Right lobe of liver (tissue), 4 donors: ENCODE measurements around the gene SMCO1.

Experiments used
- CTCF ChIP-seq, 4 donors: fragments of 200-600 bp in 3 of 4; fragments of 450-650 bp in 1 of 4; IDR thresholded peaks; one replicate each; pipeline versions ENCODE4 v1.5.1 to v1.8.0; 2016 to 2022; ENCODE audit warnings: antibody characterized with exemption in 4 of 4, mild to moderate bottlenecking in 2 of 4
- POLR2A ChIP-seq: fragments of 450-650 bp; IDR thresholded peaks from one replicate; pipeline ENCODE4 v1.6.1; 2017; ENCODE audit warnings: antibody characterized with exemption, mild to moderate bottlenecking
- donor health status: DM: no; HTN: no; CAD: no.
- donor health status: DM: no; HTN: no; CAD: no.
- donor health status: DM: no; HTN: yes; CAD: no.

DNA sequence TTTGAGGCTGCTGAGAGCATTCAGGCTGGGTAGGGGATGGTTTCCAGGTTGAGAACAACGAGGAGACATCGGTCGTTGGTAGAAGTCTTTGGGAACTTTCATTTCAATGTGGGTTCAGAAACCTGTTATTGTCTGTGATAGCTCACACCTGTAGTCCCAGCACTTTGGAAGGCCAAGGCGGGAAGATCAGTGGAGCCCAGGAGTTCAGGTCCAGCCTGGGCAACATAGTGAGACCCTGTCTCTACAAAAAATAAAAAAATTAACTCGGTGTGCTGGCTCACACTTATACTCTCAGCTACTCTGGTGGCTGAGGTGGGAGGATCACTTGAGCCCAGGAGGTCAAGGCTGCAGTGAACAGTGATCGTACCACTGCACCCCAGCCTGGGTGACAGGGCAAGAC, 10.6 kb downstream of the SMCO1 start:
- TF ChIP-seq CTCF (IDR thresholded peaks at IDR 0.05): no peak
- TF ChIP-seq POLR2A: no peak
